Fibroblast of lung (primary cell): ENCODE results near the gene TMEM252. TPM values are rescaled to one million over a fixed set of nuclear protein-coding genes. Genes with fewer than 3 reads are reported as not detected.

Experiments used
- DNase-seq, 2 donors: peaks; one replicate each; pipeline versions ENCODE4 v3.0.0 to v3.0.0-alpha.2; 2010; ENCODE audit warnings: low read depth in 2 of 2
- H2AFZ ChIP-seq: 2 replicates; pipeline ENCODE4 v1.5.1; 2012; ENCODE audit warnings: low read length, control low read depth, inconsistent platforms
- H3K27ac ChIP-seq: 2 replicates; pipeline ENCODE4 v1.5.1; 2011; ENCODE audit warnings: low read length, control low read depth; ENCODE audit not compliant: insufficient read depth
- H3K27me3 ChIP-seq: 2 replicates; pipeline ENCODE4 v1.5.1; 2011; ENCODE audit warnings: mild to moderate bottlenecking, low read length; ENCODE audit not compliant: control insufficient read depth, insufficient read depth
- H3K36me3 ChIP-seq: 2 replicates; pipeline ENCODE4 v1.5.1; 2011; ENCODE audit warnings: low read length; ENCODE audit not compliant: control insufficient read depth, insufficient read depth
- H3K4me1 ChIP-seq: 2 replicates; pipeline ENCODE4 v1.5.1; 2011; ENCODE audit warnings: low read length; ENCODE audit not compliant: control insufficient read depth, insufficient read depth; ENCODE audit errors: extremely low read depth
- H3K4me2 ChIP-seq: 2 replicates; pipeline ENCODE4 v1.5.1; 2011; ENCODE audit warnings: low read length, control low read depth; ENCODE audit not compliant: insufficient read depth; ENCODE audit errors: extremely low read depth
- H3K4me3 ChIP-seq, 4 experiments: fragments of 200-600 bp in 1 of 4; sonication (generic) in 1 of 4; replicated peaks in 1 of 4; 2 replicates each; pipeline ENCODE4 v1.5.1; 2011 to 2016; ENCODE audit warnings: low read length in 4 of 4, low read depth in 3 of 4, mild to moderate bottlenecking in 3 of 4, control low read depth in 2 of 4, inconsistent platforms in 1 of 4, mixed read lengths in 1 of 4; ENCODE audit not compliant: insufficient read depth in 1 of 4; ENCODE audit errors: control extremely low read depth in 1 of 4
- H3K79me2 ChIP-seq: 2 replicates; pipeline ENCODE4 v1.5.1; 2012; ENCODE audit warnings: mild to moderate bottlenecking, low read length, inconsistent platforms; ENCODE audit not compliant: control insufficient read depth, insufficient read depth
- H3K9ac ChIP-seq: 2 replicates; pipeline ENCODE4 v1.5.1; 2011; ENCODE audit warnings: mild to moderate bottlenecking, low read length, control low read depth; ENCODE audit not compliant: insufficient read depth
- H3K9me3 ChIP-seq: 2 replicates; pipeline ENCODE4 v1.5.1; 2012; ENCODE audit warnings: low read depth, low read length; ENCODE audit not compliant: control insufficient read depth, insufficient read depth
- H4K20me1 ChIP-seq: 2 replicates; pipeline ENCODE4 v1.5.1; 2011; ENCODE audit warnings: low read length; ENCODE audit not compliant: control insufficient read depth, insufficient read depth; ENCODE audit errors: extremely low read depth
- EZH2 ChIP-seq: IDR thresholded peaks from 2 replicates; pipeline ENCODE4 v1.5.1; 2012; ENCODE audit warnings: low read length, control low read depth, mild to moderate bottlenecking; ENCODE audit errors: missing control alignments
- polyA plus RNA-seq, 2 donors: library from polyadenylated mRNA; depleted of rRNA in 1 of 2; stranded (reverse) in 1 of 2; unstranded in 1 of 2; fragments of >200 nt; gene quantifications; 2 replicates each; pipeline ENCODE4 v1.2.1, GENCODE V29; 2011 to 2012; ENCODE audit warnings: missing spikeins in 1 of 2
- total RNA-seq: library from RNA; depleted of rRNA; stranded (reverse); fragments of >200 nt; gene quantifications from 2 replicates; pipeline ENCODE4 v1.2.1, GENCODE V29; 2014
- TF ChIP-seq, protein P1 (sequence below), 2 donors: IDR thresholded peaks in 1 of 2; conservative IDR thresholded peaks in 1 of 2; 1 replicate in 1 of 2; 2 replicates in 1 of 2; pipeline ENCODE4 v1.5.1; 2011 to 2012; ENCODE audit warnings: low read length in 2 of 2, control low read depth in 1 of 2, inconsistent platforms in 1 of 2, low read depth in 1 of 2, mild to moderate bottlenecking in 1 of 2

The TMEM252 gene
- total and polyA plus RNA-seq, 2 donors (not counting 1 experiment from before 2014, with no cell fraction given) = not detected

GRCh38 chr9:68548241-68548640 lies 7.6 kb upstream of the TMEM252 start:
- no peak overlapping the region for H3K4me2 ChIP-seq
- no peaks in the 10 kb centered on the region for H3K27me3 ChIP-seq
- no peaks in the 10 kb centered on the region for H4K20me1 ChIP-seq
- no peak overlapping the region for H3K4me3 ChIP-seq
- H3K9me3 ChIP-seq = no peaks in the 10 kb centered on the region
- H3K4me1 ChIP-seq = peaks cover 2% of the 10 kb centered on the region
- H2AFZ ChIP-seq = no peak overlapping the region
- H3K36me3 ChIP-seq = no peaks in the 10 kb centered on the region
- H3K9ac ChIP-seq = no peak overlapping the region
- H3K27ac ChIP-seq = no peak overlapping the region
- TF ChIP-seq, protein P1, sequence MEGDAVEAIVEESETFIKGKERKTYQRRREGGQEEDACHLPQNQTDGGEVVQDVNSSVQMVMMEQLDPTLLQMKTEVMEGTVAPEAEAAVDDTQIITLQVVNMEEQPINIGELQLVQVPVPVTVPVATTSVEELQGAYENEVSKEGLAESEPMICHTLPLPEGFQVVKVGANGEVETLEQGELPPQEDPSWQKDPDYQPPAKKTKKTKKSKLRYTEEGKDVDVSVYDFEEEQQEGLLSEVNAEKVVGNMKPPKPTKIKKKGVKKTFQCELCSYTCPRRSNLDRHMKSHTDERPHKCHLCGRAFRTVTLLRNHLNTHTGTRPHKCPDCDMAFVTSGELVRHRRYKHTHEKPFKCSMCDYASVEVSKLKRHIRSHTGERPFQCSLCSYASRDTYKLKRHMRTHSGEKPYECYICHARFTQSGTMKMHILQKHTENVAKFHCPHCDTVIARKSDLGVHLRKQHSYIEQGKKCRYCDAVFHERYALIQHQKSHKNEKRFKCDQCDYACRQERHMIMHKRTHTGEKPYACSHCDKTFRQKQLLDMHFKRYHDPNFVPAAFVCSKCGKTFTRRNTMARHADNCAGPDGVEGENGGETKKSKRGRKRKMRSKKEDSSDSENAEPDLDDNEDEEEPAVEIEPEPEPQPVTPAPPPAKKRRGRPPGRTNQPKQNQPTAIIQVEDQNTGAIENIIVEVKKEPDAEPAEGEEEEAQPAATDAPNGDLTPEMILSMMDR (conservative IDR thresholded peaks at IDR 0.05 in 1 of 2, IDR thresholded peaks at IDR 0.05 in 1 of 2; ENCODE audit: low read depth in 1 of 2, low read length in 2 of 2) = no peak
- TF ChIP-seq EZH2 = no peak
- H3K79me2 ChIP-seq = no peaks in the 10 kb centered on the region
- DNase-seq = no peak

DNA sequence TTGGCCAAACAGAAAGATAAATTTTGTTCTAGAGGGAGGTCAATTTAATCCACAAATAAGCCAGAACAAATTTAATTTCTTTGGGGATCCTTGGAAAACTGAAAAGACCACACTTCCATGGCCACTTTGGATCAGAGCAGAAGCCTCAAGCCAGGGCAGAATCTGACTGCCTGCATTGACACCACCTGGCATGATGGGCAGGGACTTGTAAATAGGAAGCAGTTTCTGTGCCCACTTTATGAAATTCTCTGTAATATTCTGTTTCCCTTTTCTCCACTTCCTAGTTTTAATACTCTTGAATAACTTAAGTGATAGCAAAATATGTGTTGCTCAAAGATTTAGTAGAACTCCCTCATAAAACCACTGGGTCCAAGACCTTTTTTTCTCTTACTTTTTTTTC lies 6.7 kb upstream of the TMEM252 start:
- no peaks in the 10 kb centered on the region for H3K79me2 ChIP-seq
- H3K27me3 ChIP-seq = no peaks in the 10 kb centered on the region
- DNase-seq = no peak
- no peaks in the 10 kb centered on the region for H3K4me1 ChIP-seq
- no peak overlapping the region for H3K4me3 ChIP-seq
- no peaks in the 10 kb centered on the region for H3K36me3 ChIP-seq
- no peaks in the 10 kb centered on the region for H4K20me1 ChIP-seq
- TF ChIP-seq, protein P1 (conservative IDR thresholded peaks at IDR 0.05 in 1 of 2, IDR thresholded peaks at IDR 0.05 in 1 of 2; ENCODE audit: low read depth in 1 of 2, low read length in 2 of 2) = no peak
- TF ChIP-seq EZH2 = no peak
- no peak overlapping the region for H2AFZ ChIP-seq
- no peak overlapping the region for H3K9ac ChIP-seq
- no peak overlapping the region for H3K27ac ChIP-seq
- no peak overlapping the region for H3K4me2 ChIP-seq
- H3K9me3 ChIP-seq = no peaks in the 10 kb centered on the region

GRCh38 chr9:68546596-68547390 lies 6.1 kb upstream of the TMEM252 start:
- H3K36me3 ChIP-seq = no peaks in the 10 kb centered on the region

More at GRCh38 chr9:68546596-68547390, 6.1 kb upstream of the TMEM252 start:
- TF ChIP-seq, protein P1 (conservative IDR thresholded peaks at IDR 0.05 in 1 of 2, IDR thresholded peaks at IDR 0.05 in 1 of 2; ENCODE audit: low read depth in 1 of 2, low read length in 2 of 2) = no peak
- no peak for TF ChIP-seq EZH2
- Histone ChIP-seq H3K9ac (no peak overlapping the region), H2AFZ (peak overlapping the region; percentile 1), H3K79me2 (no peaks in the 10 kb centered on the region), H3K9me3 (no peaks in the 10 kb centered on the region), H3K27ac (no peak overlapping the region), H3K4me3 (no peak overlapping the region), H3K27me3 (no peaks in the 10 kb centered on the region), H4K20me1 (no peaks in the 10 kb centered on the region), H3K4me1 (no peaks in the 10 kb centered on the region), H3K4me2 (no peak overlapping the region)
- peak in 1 of 2 donors; percentile 28 for DNase-seq
